Measurements from ENCODE around the gene IRX1. TPM values are rescaled to one million over a fixed set of nuclear protein-coding genes. Genes with fewer than 3 reads are reported as not detected.

Gene IRX1
- polyA plus RNA-seq, 1 of the 3 experiments (the other 2 are of a cell fraction): not detected

- no peaks in the 10 kb centered on the region for H3F3A ChIP-seq (replicated peaks; ENCODE audit: insufficient read depth)
- H3K9me3 ChIP-seq: no peaks in the 10 kb centered on the region
- DNase-seq: no peak
- no peaks in the 10 kb centered on the region for H4K20me1 ChIP-seq (ENCODE audit: insufficient read depth)
- no peaks in the 10 kb centered on the region for H3K9me2 ChIP-seq
- POLR2A ChIA-PET: no interaction called here
- no peak overlapping the region for H3K27ac ChIP-seq (ENCODE audit: low read depth in 2 of 2, low read length in 1 of 2)
- H3K4me3 ChIP-seq (ENCODE audit: low read depth in 2 of 2, low read length in 1 of 2): no peak overlapping the region
- no peak overlapping the region for H2AFZ ChIP-seq (ENCODE audit: low read depth)
- H3K79me2 ChIP-seq (ENCODE audit: insufficient read depth): no peaks in the 10 kb centered on the region
- H3K36me3 ChIP-seq (replicated peaks in 1 of 2; ENCODE audit: control insufficient read depth in 1 of 2, insufficient read depth in 2 of 2, low read length in 1 of 2): no peaks in the 10 kb centered on the region
- H3K27me3 ChIP-seq (ENCODE audit: insufficient read depth): no peaks in the 10 kb centered on the region
- H3K4me1 ChIP-seq (ENCODE audit: control insufficient read depth in 1 of 2, insufficient read depth in 2 of 2, low read depth in 1 of 2, low read length in 1 of 2): no peaks in the 10 kb centered on the region
- no peak overlapping the region for H3K4me2 ChIP-seq
- TF ChIP-seq USF2 (IDR thresholded peaks at IDR 0.05; ENCODE audit: borderline replicate concordance, low read depth, low read length) (no peak), EP300 (IDR thresholded peaks at IDR 0.05; ENCODE audit: borderline replicate concordance in 1 of 2, low read depth in 1 of 2, low read length in 1 of 2) (no peak), FOXJ3 (CRISPR knock-in tag; IDR thresholded peaks at IDR 0.05) (no peak), FOXM1 (IDR thresholded peaks at IDR 0.05; ENCODE audit: low read depth) (no peak), PBX3 (IDR thresholded peaks at IDR 0.05) (no peak), RAD21 (IDR thresholded peaks at IDR 0.05; ENCODE audit: low read length) (no peak), SIN3A (IDR thresholded peaks at IDR 0.05; ENCODE audit: borderline replicate concordance, low read depth, low read length) (no peak), NFIC (IDR thresholded peaks at IDR 0.05; ENCODE audit: borderline replicate concordance) (no peak), RCOR1 (IDR thresholded peaks at IDR 0.05; ENCODE audit: low read length) (no peak), TCF12 (IDR thresholded peaks at IDR 0.05) (no peak), MAX (IDR thresholded peaks at IDR 0.05; ENCODE audit: low read depth) (no peak), USF1 (IDR thresholded peaks at IDR 0.05; ENCODE audit: borderline replicate concordance, low read depth) (no peak), MEF2A (IDR thresholded peaks at IDR 0.05; ENCODE audit: borderline replicate concordance, low read depth) (no peak)
- CTCF ChIA-PET: no interaction called here
- WGBS (ENCODE audit: low lambda C conversion rate): 26% methylated on average over 3 of the region's 3 CpGs
- H3K9ac ChIP-seq: no peak overlapping the region
Measured at GRCh38 chr5:3546028-3546427, 49.6 kb upstream of the IRX1 start.

GRCh38 chr5:3564116-3564515 is 31.5 kb upstream of the IRX1 start:
- Histone ChIP-seq H3K36me3 (replicated peaks in 1 of 2; ENCODE audit: control insufficient read depth in 1 of 2, insufficient read depth in 2 of 2, low read length in 1 of 2) (no peaks in the 10 kb centered on the region), H2AFZ (ENCODE audit: low read depth) (no peak overlapping the region), H3K27ac (ENCODE audit: low read depth in 2 of 2, low read length in 1 of 2) (no peak overlapping the region), H3K9ac (no peak overlapping the region), H3K4me3 (ENCODE audit: low read depth in 2 of 2, low read length in 1 of 2) (no peak overlapping the region), H3F3A (replicated peaks; ENCODE audit: insufficient read depth) (no peaks in the 10 kb centered on the region), H3K79me2 (ENCODE audit: insufficient read depth) (no peaks in the 10 kb centered on the region), H3K4me1 (ENCODE audit: control insufficient read depth in 1 of 2, insufficient read depth in 2 of 2, low read depth in 1 of 2, low read length in 1 of 2) (no peaks in the 10 kb centered on the region), H4K20me1 (ENCODE audit: insufficient read depth) (no peaks in the 10 kb centered on the region), H3K9me2 (no peaks in the 10 kb centered on the region), H3K4me2 (no peak overlapping the region), H3K27me3 (ENCODE audit: insufficient read depth) (no peaks in the 10 kb centered on the region), H3K9me3 (no peaks in the 10 kb centered on the region)
- ChIA-PET POLR2A (no interaction called here), CTCF (no interaction called here)
- no peak for DNase-seq
- WGBS (ENCODE audit: low lambda C conversion rate): 0% methylated on average over 2 of the region's 2 CpGs
- TF ChIP-seq EP300 (IDR thresholded peaks at IDR 0.05; ENCODE audit: borderline replicate concordance in 1 of 2, low read depth in 1 of 2, low read length in 1 of 2): no peak
- no peak for TF ChIP-seq JUND (IDR thresholded peaks at IDR 0.05)
- no peak for TF ChIP-seq TEAD4 (IDR thresholded peaks at IDR 0.05; ENCODE audit: borderline replicate concordance, insufficient read depth)
- TF ChIP-seq GATA2 (CRISPR knock-in tag; IDR thresholded peaks at IDR 0.05): no peak
- no peak for TF ChIP-seq YY1 (IDR thresholded peaks at IDR 0.05; ENCODE audit: low read depth)
- no peak for TF ChIP-seq FOSL2 (IDR thresholded peaks at IDR 0.05; ENCODE audit: borderline replicate concordance, low read depth)
- no peak for TF ChIP-seq CHD2 (IDR thresholded peaks at IDR 0.05; ENCODE audit: low read length, partially characterized antibody)
- TF ChIP-seq NRF1 (IDR thresholded peaks at IDR 0.05; ENCODE audit: low read depth, low read length): no peak
- no peak for TF ChIP-seq MXI1 (IDR thresholded peaks at IDR 0.05; ENCODE audit: low read depth, low read length)
- no peak for TF ChIP-seq REST (IDR thresholded peaks at IDR 0.05; ENCODE audit: low read depth, low read length)
